HUES48 (cell line): Measurements from ENCODE around the gene HADHA.
"Not testable (repeated sequence)": the region's sequence is repeated elsewhere in the genome, so short reads cannot be mapped to it uniquely, and the experiment has no call there.

Experiments used
- H3K27ac ChIP-seq: one replicate; pipeline ENCODE4 v1.7.0; 2013; ENCODE audit warnings: low read depth, low read length, inconsistent platforms
- H3K27me3 ChIP-seq: 2 replicates; pipeline ENCODE4 v1.6.1; 2013; ENCODE audit warnings: mild to moderate bottlenecking, low read length; ENCODE audit not compliant: control insufficient read depth, insufficient read depth
- H3K36me3 ChIP-seq: 2 replicates; pipeline ENCODE4 v1.6.1; 2013; ENCODE audit warnings: low read length; ENCODE audit not compliant: control insufficient read depth, insufficient read depth
- H3K4me1 ChIP-seq: 2 replicates; pipeline ENCODE4 v1.6.1; 2013; ENCODE audit warnings: mild to moderate bottlenecking, low read length; ENCODE audit not compliant: control insufficient read depth, insufficient read depth
- H3K4me3 ChIP-seq: 2 replicates; pipeline ENCODE4 v1.5.1; 2013; ENCODE audit warnings: mild to moderate bottlenecking, low read depth, low read length
- H3K9ac ChIP-seq: 2 replicates; pipeline ENCODE4 v1.6.1; 2013; ENCODE audit warnings: mild to moderate bottlenecking, low read depth, low read length, moderate library complexity
- H3K9me3 ChIP-seq: 2 replicates; pipeline ENCODE4 v1.6.1; 2013; ENCODE audit warnings: low read length; ENCODE audit not compliant: control insufficient read depth, insufficient read depth

Gene HADHA

GRCh38 chr2:26273501-26273900 is 29.1 kb upstream of the HADHA start:
- Histone ChIP-seq H3K36me3 (peaks cover 37% of the 10 kb centered on the region), H3K27me3 (no peaks in the 10 kb centered on the region), H3K4me1 (no peaks in the 10 kb centered on the region), H3K4me3 (no peak overlapping the region), H3K9me3 (no peaks in the 10 kb centered on the region), H3K27ac (no peak overlapping the region), H3K9ac (no peak overlapping the region)

DNA sequence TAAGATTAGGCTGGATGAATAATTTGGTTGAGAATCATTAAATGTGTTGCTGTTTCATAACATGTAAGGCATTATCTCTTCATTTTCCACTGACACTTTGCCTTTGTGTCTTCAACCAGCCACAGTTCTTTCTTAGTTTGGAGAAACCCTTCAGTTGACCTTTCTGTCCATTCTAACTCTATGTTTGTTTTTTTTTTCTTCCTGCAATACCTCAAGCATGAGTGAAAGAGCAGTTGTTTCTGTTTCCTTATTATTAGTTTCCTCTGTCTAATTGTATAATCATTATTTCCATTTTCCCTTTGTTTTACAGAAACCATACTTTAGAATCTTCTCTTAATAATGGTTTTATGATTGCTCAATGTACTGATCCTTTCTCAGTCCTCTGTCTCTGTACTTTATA is 25.9 kb upstream of the HADHA start:
- Histone ChIP-seq H3K36me3 (peaks cover 18% of the 10 kb centered on the region), H3K4me1 (no peaks in the 10 kb centered on the region), H3K27ac (no peak overlapping the region), H3K9me3 (no peaks in the 10 kb centered on the region), H3K9ac (no peak overlapping the region), H3K27me3 (no peaks in the 10 kb centered on the region), H3K4me3 (no peak overlapping the region)

GRCh38 chr2:26269571-26270158 is 25.2 kb upstream of the HADHA start:
- H3K36me3 ChIP-seq = peaks cover 15% of the 10 kb centered on the region
- no peak overlapping the region for H3K4me3 ChIP-seq
- no peak overlapping the region for H3K9ac ChIP-seq
- no peaks in the 10 kb centered on the region for H3K4me1 ChIP-seq
- no peak overlapping the region for H3K27ac ChIP-seq
- H3K9me3 ChIP-seq = no peaks in the 10 kb centered on the region
- H3K27me3 ChIP-seq = no peaks in the 10 kb centered on the region

DNA sequence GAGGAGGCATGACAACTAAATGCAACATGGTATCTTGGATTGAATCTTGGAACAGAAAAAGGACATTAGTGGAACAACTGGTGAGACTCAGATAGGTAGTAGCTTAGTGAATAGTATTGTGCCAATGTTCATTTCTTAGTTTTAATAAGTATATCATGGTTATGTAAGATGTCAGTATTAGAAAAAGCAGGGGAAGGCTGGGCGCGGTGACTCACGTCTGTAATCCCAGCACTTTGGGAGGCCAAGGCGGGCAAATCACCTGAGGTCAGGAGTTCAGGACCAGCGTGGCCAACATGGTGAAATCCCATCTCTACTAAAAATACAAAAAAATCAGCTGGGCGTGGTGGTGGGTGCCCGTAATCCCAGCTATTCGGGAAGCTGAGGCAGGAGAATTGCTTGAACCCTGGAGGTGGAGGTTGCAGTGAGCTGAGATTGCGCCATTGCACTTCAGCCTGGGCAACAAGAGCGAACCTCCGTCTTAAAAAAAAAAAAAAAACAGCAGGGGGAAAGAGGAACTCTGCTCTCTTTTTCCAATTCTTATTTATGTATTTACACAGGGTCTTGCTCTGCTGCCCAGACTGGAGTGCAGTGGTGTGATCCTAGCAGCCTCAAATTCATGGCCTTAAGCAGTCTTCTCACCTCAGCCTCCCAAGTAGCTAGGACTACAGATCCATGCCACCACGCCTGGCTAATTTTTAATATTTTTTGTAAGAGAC is 24.4 kb upstream of the HADHA start:
- not testable (repeated sequence) for H3K9me3 ChIP-seq, H3K4me3 ChIP-seq, H3K27me3 ChIP-seq, H3K9ac ChIP-seq, H3K27ac ChIP-seq, H3K4me1 ChIP-seq
- H3K36me3 ChIP-seq = peaks cover 12% of the 10 kb centered on the region

DNA sequence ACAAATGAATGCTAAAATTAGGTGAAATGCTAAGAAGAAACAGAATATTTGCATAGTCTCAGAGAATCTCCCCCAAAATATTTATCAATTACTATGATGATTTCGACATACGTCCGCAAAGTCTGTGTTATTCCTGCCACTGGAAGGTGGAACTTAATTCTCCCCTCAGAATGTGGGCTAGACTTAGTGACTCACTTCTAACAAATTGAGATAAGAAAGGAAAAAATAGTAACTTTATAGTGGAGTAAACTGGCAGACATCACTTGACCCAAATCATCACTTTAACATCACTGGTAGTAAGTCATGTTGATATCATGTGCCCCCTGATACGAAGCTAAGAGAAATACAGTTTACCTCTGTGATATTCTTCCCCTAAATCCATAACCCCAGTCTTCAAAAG is 23.8 kb upstream of the HADHA start:
- H3K27me3 ChIP-seq = no peaks in the 10 kb centered on the region
- no peak overlapping the region for H3K27ac ChIP-seq
- H3K36me3 ChIP-seq = peaks cover 7% of the 10 kb centered on the region; the same call in 1 of the 2 replicates

DNA sequence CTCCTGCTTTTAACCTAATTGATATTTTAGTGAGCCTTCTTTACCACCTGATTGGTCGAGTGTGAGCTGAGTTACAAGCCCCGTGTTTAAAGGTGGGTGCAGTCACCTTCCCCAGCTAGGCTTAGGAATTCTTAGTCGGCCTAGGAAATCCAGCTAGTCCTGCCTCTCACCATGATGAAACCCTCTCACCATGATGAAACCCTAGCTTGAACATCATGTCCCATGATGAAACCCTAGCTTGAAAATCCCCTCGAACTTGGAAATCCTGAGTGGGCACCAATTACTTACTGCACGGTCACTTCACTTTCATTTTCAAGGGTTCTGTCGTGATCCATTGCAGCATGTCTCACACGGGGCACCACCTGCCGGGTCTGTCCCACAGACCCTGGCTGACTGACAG is 14.4 kb upstream of the HADHA start:
- H3K36me3 ChIP-seq = peaks cover 12% of the 10 kb centered on the region

More for the DNA sequence above, 23.8 kb upstream of the HADHA start:
- no peak overlapping the region for H3K9ac ChIP-seq
- H3K9me3 ChIP-seq = no peaks in the 10 kb centered on the region
- H3K4me3 ChIP-seq = no peak overlapping the region
- H3K4me1 ChIP-seq = no peaks in the 10 kb centered on the region

GRCh38 chr2:26255759-26256384 is 11.4 kb upstream of the HADHA start:
- H3K36me3 ChIP-seq = peaks cover 11% of the 10 kb centered on the region
- no peak overlapping the region for H3K27ac ChIP-seq
- H3K9me3 ChIP-seq = no peaks in the 10 kb centered on the region
- no peaks in the 10 kb centered on the region for H3K27me3 ChIP-seq
- no peak overlapping the region for H3K9ac ChIP-seq
- no peaks in the 10 kb centered on the region for H3K4me1 ChIP-seq
- no peak overlapping the region for H3K4me3 ChIP-seq

More for the DNA sequence above, 14.4 kb upstream of the HADHA start:
- H3K4me1 ChIP-seq, H3K9ac ChIP-seq, H3K4me3 ChIP-seq, H3K9me3 ChIP-seq, H3K27me3 ChIP-seq, H3K27ac ChIP-seq: not testable (repeated sequence)

- Histone ChIP-seq H3K36me3 (no peaks in the 10 kb centered on the region; the same call in 1 of the 2 replicates), H3K4me3 (no peak overlapping the region), H3K9ac (no peak overlapping the region), H3K27ac (no peak overlapping the region), H3K4me1 (no peaks in the 10 kb centered on the region), H3K9me3 (no peaks in the 10 kb centered on the region), H3K27me3 (no peaks in the 10 kb centered on the region)
Observed at GRCh38 chr2:26251893-26252292, 7.5 kb upstream of the HADHA start.

GRCh38 chr2:26249625-26250024 is 5.2 kb upstream of the HADHA start:
- no peak overlapping the region for H3K9ac ChIP-seq
- H3K9me3 ChIP-seq = no peaks in the 10 kb centered on the region
- H3K27ac ChIP-seq = no peak overlapping the region
- H3K36me3 ChIP-seq = no peaks in the 10 kb centered on the region
- H3K4me1 ChIP-seq = peaks cover 5% of the 10 kb centered on the region
- no peak overlapping the region for H3K4me3 ChIP-seq
- no peaks in the 10 kb centered on the region for H3K27me3 ChIP-seq

GRCh38 chr2:26246818-26247217 is 2.4 kb upstream of the HADHA start:
- H3K27me3 ChIP-seq = no peaks in the 10 kb centered on the region
- peaks cover 5% of the 10 kb centered on the region for H3K4me1 ChIP-seq
- H3K36me3 ChIP-seq = no peaks in the 10 kb centered on the region
- H3K4me3 ChIP-seq = 0 out of 2 replicates have a peak overlapping the region, but pooled peaks have one; percentile 2
- no peak overlapping the region for H3K9ac ChIP-seq
- no peaks in the 10 kb centered on the region for H3K9me3 ChIP-seq
- H3K27ac ChIP-seq = no peak overlapping the region

- peaks cover 5% of the 10 kb centered on the region for H3K4me1 ChIP-seq
- no peaks in the 10 kb centered on the region for H3K27me3 ChIP-seq
- no peaks in the 10 kb centered on the region for H3K36me3 ChIP-seq
- H3K9ac ChIP-seq = 0 out of 2 replicates have a peak overlapping the region, but pooled peaks have one; percentile 87
- no peak overlapping the region for H3K27ac ChIP-seq
- H3K9me3 ChIP-seq = no peaks in the 10 kb centered on the region
- peak overlapping the region; percentile 93 for H3K4me3 ChIP-seq
Observed at GRCh38 chr2:26245810-26246209, 1.4 kb upstream of the HADHA start.
